H9 (cell line): ENCODE measurements around the gene MBD3L4. TPM values are rescaled to one million over a fixed set of nuclear protein-coding genes. Genes with fewer than 3 reads are reported as not detected.
"Not testable (repeated sequence)": the region's sequence is repeated elsewhere in the genome, so short reads cannot be mapped to it uniquely, and the experiment has no call there.

Experiments
- DNase-seq: peaks from one replicate; pipeline ENCODE4 v3.0.0-alpha.2; 2017
- H2AFZ ChIP-seq: one replicate; pipeline ENCODE4 v1.6.1; 2013; ENCODE audit warnings: mild to moderate bottlenecking, low read length, control low read depth, moderate library complexity
- H2AK5ac ChIP-seq: 2 replicates; pipeline ENCODE4 v1.6.1; 2013; ENCODE audit warnings: low read length, control low read depth, mixed read lengths; ENCODE audit not compliant: insufficient read length
- H2BK120ac ChIP-seq: one replicate; pipeline ENCODE4 v1.6.1; 2013; ENCODE audit warnings: low read depth, mild to moderate bottlenecking, low read length, control low read depth, inconsistent platforms; ENCODE audit not compliant: poor library complexity, severe bottlenecking
- H2BK12ac ChIP-seq: 2 replicates; pipeline ENCODE4 v1.6.1; 2013; ENCODE audit warnings: low read length, control low read depth, mixed read lengths, low read depth; ENCODE audit not compliant: insufficient read length
- H2BK15ac ChIP-seq: 2 replicates; pipeline ENCODE4 v1.6.1; 2013; ENCODE audit warnings: low read depth, low read length, control low read depth
- H2BK20ac ChIP-seq: one replicate; pipeline ENCODE4 v1.6.1; 2013; ENCODE audit warnings: low read depth, mild to moderate bottlenecking, low read length, control low read depth, inconsistent platforms; ENCODE audit not compliant: poor library complexity, severe bottlenecking
- H2BK5ac ChIP-seq: 2 replicates; pipeline ENCODE4 v1.6.1; 2013; ENCODE audit warnings: low read length, control low read depth, mixed read lengths; ENCODE audit not compliant: insufficient read length
- H3K14ac ChIP-seq: 2 replicates; pipeline ENCODE4 v1.6.1; 2013; ENCODE audit warnings: low read length, control low read depth; ENCODE audit not compliant: insufficient read depth
- H3K18ac ChIP-seq: 2 replicates; pipeline ENCODE4 v1.6.1; 2013; ENCODE audit warnings: low read depth, mild to moderate bottlenecking, mixed read lengths, low read length, control low read depth; ENCODE audit not compliant: insufficient read length
- H3K23ac ChIP-seq: 2 replicates; pipeline ENCODE4 v1.6.1; 2013; ENCODE audit warnings: low read length, control low read depth, mixed read lengths, low read depth; ENCODE audit not compliant: insufficient read length
- H3K23me2 ChIP-seq: 2 replicates; pipeline ENCODE4 v1.6.1; 2013; ENCODE audit warnings: low read depth, mild to moderate bottlenecking, mixed read lengths, low read length, control low read depth; ENCODE audit not compliant: insufficient read length, poor library complexity, severe bottlenecking
- H3K27ac ChIP-seq: 2 replicates; pipeline ENCODE4 v1.5.1; 2013; ENCODE audit warnings: low read length, control low read depth, mixed read lengths, low read depth; ENCODE audit not compliant: insufficient read length
- H3K27me3 ChIP-seq: 2 replicates; pipeline ENCODE4 v1.6.1; 2013; ENCODE audit warnings: low read length, control low read depth, inconsistent platforms; ENCODE audit not compliant: insufficient read depth
- H3K4ac ChIP-seq: 2 replicates; pipeline ENCODE4 v1.6.1; 2013; ENCODE audit warnings: low read depth, mild to moderate bottlenecking, control low read depth, inconsistent platforms, low read length, moderate library complexity
- H3K4me1 ChIP-seq: 2 replicates; pipeline ENCODE4 v1.6.1; 2013; ENCODE audit warnings: low read length, control low read depth, inconsistent platforms; ENCODE audit not compliant: insufficient read depth
- H3K4me2 ChIP-seq: 2 replicates; pipeline ENCODE4 v1.6.1; 2013; ENCODE audit warnings: low read length, control low read depth, mixed read lengths; ENCODE audit not compliant: insufficient read length, insufficient read depth
- H3K56ac ChIP-seq: 2 replicates; pipeline ENCODE4 v1.6.1; 2013; ENCODE audit warnings: low read depth, mild to moderate bottlenecking, mixed read lengths, low read length, control low read depth; ENCODE audit not compliant: insufficient read length
- H3K79me1 ChIP-seq: 2 replicates; pipeline ENCODE4 v1.6.1; 2013; ENCODE audit warnings: low read depth, mild to moderate bottlenecking, moderate library complexity, low read length, control low read depth, inconsistent platforms; ENCODE audit not compliant: insufficient read depth, poor library complexity, severe bottlenecking
- H3K79me2 ChIP-seq: 2 replicates; pipeline ENCODE4 v1.6.1; 2013; ENCODE audit warnings: low read length, control low read depth, inconsistent platforms; ENCODE audit not compliant: insufficient read depth
- H3K9ac ChIP-seq: 2 replicates; pipeline ENCODE4 v1.6.1; 2013; ENCODE audit warnings: low read length, control low read depth, mixed read lengths; ENCODE audit not compliant: insufficient read length; ENCODE audit errors: extremely low read depth
- H3K9me3 ChIP-seq: one replicate; pipeline ENCODE4 v1.6.1; 2013; ENCODE audit warnings: low read depth, low read length, inconsistent platforms; ENCODE audit not compliant: control insufficient read depth
- H3T11ph ChIP-seq: one replicate; pipeline ENCODE4 v1.6.1; 2013; ENCODE audit warnings: mild to moderate bottlenecking, low read length, control low read depth, inconsistent platforms
- H4K20me1 ChIP-seq: one replicate; pipeline ENCODE4 v1.6.1; 2013; ENCODE audit not compliant: control insufficient read depth, insufficient read length, insufficient read depth
- H4K5ac ChIP-seq: 2 replicates; pipeline ENCODE4 v1.6.1; 2013; ENCODE audit warnings: low read depth, mild to moderate bottlenecking, mixed read lengths, low read length, control low read depth; ENCODE audit not compliant: insufficient read length
- H4K8ac ChIP-seq: replicated peaks from 2 replicates; pipeline ENCODE4 v1.6.1; 2013; ENCODE audit warnings: low read length, control low read depth, mixed read lengths, low read depth; ENCODE audit not compliant: insufficient read length
- H4K91ac ChIP-seq: 2 replicates; pipeline ENCODE4 v1.6.1; 2013; ENCODE audit warnings: low read depth, mild to moderate bottlenecking, moderate library complexity, mixed read lengths, low read length, control low read depth; ENCODE audit not compliant: insufficient read length
- H3K27ac Mint-ChIP-seq, 3 experiments: 2 replicates in 2 of 3; 3 replicates in 1 of 3; pipeline ENCODE4 v1.8.0; 2020 to 2021; ENCODE audit warnings: mixed read lengths in 3 of 3, mild to moderate bottlenecking in 1 of 3, moderate library complexity in 1 of 3
- H3K27me3 Mint-ChIP-seq: 2 replicates; pipeline ENCODE4 v1.8.0; 2021; ENCODE audit warnings: low read depth, mild to moderate bottlenecking, moderate library complexity, mixed read lengths
- H3K36me3 Mint-ChIP-seq, 3 experiments: 2 replicates in 2 of 3; 3 replicates in 1 of 3; pipeline ENCODE4 v1.8.0; 2020 to 2021; ENCODE audit warnings: low read depth in 3 of 3, mixed read lengths in 3 of 3; ENCODE audit not compliant: insufficient read depth in 1 of 3
- H3K4me1 Mint-ChIP-seq, 2 experiments: 2 replicates each; pipeline ENCODE4 v1.8.0; 2020; ENCODE audit warnings: mixed read lengths in 2 of 2
- H3K4me3 Mint-ChIP-seq, 2 experiments: 2 replicates in 1 of 2; 3 replicates in 1 of 2; pipeline ENCODE4 v1.8.0; 2020 to 2021; ENCODE audit warnings: mild to moderate bottlenecking in 2 of 2, mixed read lengths in 2 of 2, moderate library complexity in 1 of 2
- H3K9me3 Mint-ChIP-seq, 2 experiments: 2 replicates in 1 of 2; 3 replicates in 1 of 2; pipeline ENCODE4 v1.8.0; 2020; ENCODE audit warnings: mild to moderate bottlenecking in 2 of 2, mixed read lengths in 2 of 2, moderate library complexity in 1 of 2
- WGBS: extraction: QIAGEN DNeasy Blood & Tissue Kit; methylation state at CpG from one replicate; pipeline ENCODE4 v1.1.7; 2013; ENCODE audit warnings: missing lambda C conversion rate, low lambda C conversion rate, mixed read lengths; ENCODE audit not compliant: insufficient read length; ENCODE audit errors: extremely low coverage; 5-methylcytosine and 5-hydroxymethylcytosine counted together
- total RNA-seq: library from RNA; stranded (reverse); gene quantifications from 2 replicates; pipeline ENCODE4 v1.2.1, GENCODE V29; 2021
- TF ChIP-seq, protein P1 (sequence below): fragments of 200-600 bp; sonication (generic); conservative IDR thresholded peaks from 3 replicates; pipeline ENCODE4 v1.8.0; 2021; ENCODE audit warnings: antibody characterized with exemption, mild to moderate bottlenecking

MBD3L4 gene
- total RNA-seq, 1 experiment from 2014 or later = not detected

DNA sequence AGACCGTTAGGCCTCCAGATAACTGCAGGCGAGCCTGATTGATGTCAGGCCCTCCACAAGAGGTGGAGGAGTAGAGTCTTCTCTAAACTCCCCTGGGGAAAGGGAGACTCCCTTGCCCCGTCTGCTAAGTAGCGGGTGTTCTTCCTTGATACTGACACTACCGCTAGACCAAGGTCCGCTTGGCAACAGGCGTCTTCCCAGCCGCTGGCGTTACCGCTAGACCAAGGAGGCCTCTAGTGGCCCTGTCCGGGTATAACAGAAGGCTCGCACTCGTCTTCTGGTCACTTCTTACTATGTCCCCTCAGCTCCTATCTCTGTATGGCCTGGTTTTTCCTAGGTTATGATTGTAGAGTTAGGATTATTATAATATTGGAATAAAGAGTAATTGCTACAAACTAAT, 27.1 kb upstream of the MBD3L4 start:
- H4K20me1 ChIP-seq, H3K4me2 ChIP-seq, H2BK15ac ChIP-seq, H3K27me3 ChIP-seq, H3K27ac ChIP-seq, H3K79me2 ChIP-seq, H2AFZ ChIP-seq, H3K18ac ChIP-seq, H2BK20ac ChIP-seq, H3T11ph ChIP-seq, H3K27me3 Mint-ChIP-seq, H3K4me1 ChIP-seq, H4K8ac ChIP-seq, H3K56ac ChIP-seq, H3K4ac ChIP-seq, H3K14ac ChIP-seq, H2BK120ac ChIP-seq, H3K23ac ChIP-seq, H3K23me2 ChIP-seq, H2AK5ac ChIP-seq, H3K9ac ChIP-seq, H3K9me3 ChIP-seq, H3K4me3 Mint-ChIP-seq, H3K4me1 Mint-ChIP-seq, H2BK5ac ChIP-seq, H4K5ac ChIP-seq, H3K27ac Mint-ChIP-seq, H2BK12ac ChIP-seq, H3K79me1 ChIP-seq, H4K91ac ChIP-seq: not testable (repeated sequence)
- H3K9me3 Mint-ChIP-seq = peaks cover 32 to 50% of the 10 kb centered on the region in 2 experiments
- H3K36me3 Mint-ChIP-seq = peaks cover 9 to 19% (median 12%) of the 10 kb centered on the region in 3 experiments
- DNase-seq = peak; percentile 69
- no CpG with 5 or more reads among the region's 13 CpGs for WGBS
- TF ChIP-seq, protein P1, sequence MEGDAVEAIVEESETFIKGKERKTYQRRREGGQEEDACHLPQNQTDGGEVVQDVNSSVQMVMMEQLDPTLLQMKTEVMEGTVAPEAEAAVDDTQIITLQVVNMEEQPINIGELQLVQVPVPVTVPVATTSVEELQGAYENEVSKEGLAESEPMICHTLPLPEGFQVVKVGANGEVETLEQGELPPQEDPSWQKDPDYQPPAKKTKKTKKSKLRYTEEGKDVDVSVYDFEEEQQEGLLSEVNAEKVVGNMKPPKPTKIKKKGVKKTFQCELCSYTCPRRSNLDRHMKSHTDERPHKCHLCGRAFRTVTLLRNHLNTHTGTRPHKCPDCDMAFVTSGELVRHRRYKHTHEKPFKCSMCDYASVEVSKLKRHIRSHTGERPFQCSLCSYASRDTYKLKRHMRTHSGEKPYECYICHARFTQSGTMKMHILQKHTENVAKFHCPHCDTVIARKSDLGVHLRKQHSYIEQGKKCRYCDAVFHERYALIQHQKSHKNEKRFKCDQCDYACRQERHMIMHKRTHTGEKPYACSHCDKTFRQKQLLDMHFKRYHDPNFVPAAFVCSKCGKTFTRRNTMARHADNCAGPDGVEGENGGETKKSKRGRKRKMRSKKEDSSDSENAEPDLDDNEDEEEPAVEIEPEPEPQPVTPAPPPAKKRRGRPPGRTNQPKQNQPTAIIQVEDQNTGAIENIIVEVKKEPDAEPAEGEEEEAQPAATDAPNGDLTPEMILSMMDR = peak; percentile 56
